K562 (cell line): ENCODE measurements around the gene C22orf31. TPM values are rescaled to one million over a fixed set of nuclear protein-coding genes. Genes with fewer than 3 reads are reported as not detected.

Experiments used
- ATAC-seq: fragments of 200-7000 bp; cut with Tn5 transposase; 3 replicates; pipeline ENCODE4 v1.9.1; 2020; ENCODE audit warnings: moderate library complexity
- BruUV-seq: library from RNA; stranded (reverse); fragments of 400-500 nt; replicated peaks from 2 replicates; lab custom pipeline; 2021; lab: Mats Ljungman, UMichigan
- CTCF ChIA-PET: fragments of 300-600 bp; formaldehyde crosslinking; extraction: SDS; loops from one replicate; lab custom pipeline; 2021; ENCODE audit warnings: low intra/inter-chr PET ratio; lab: Yijun Ruan, JAX
- POLR2A ChIA-PET: fragments of 300-600, 350-650 bp; sonication (Branson Sonifier 250); formaldehyde crosslinking; extraction: SDS; loops from one replicate; lab custom pipeline; 2021; ENCODE audit warnings: antibody characterized with exemption, inconsistent platforms; lab: Yijun Ruan, JAX
- DNase-seq, 4 experiments: peaks; one replicate each; pipeline versions ENCODE4 v3.0.0 to v3.0.0-alpha.2; 2011 to 2018; ENCODE audit warnings: low spot score in 3 of 4, mixed read lengths in 3 of 4; ENCODE audit errors: extremely low read depth in 1 of 4
- FAIRE-seq: peaks from 2 replicates; lab custom pipeline; 2011; peaks lifted over from hg19 to GRCh38; lab: Jason Lieb, UNC
- H2AFZ ChIP-seq: 2 replicates; pipeline ENCODE4 v1.6.0; 2011; ENCODE audit warnings: low read depth, low read length, control low read depth, inconsistent platforms
- H3K27ac ChIP-seq: fragments of 200-600 bp; 3 replicates; pipeline ENCODE4 v1.8.0; 2011; ENCODE audit warnings: low read depth, mild to moderate bottlenecking, control low read depth, inconsistent platforms, low read length, moderate library complexity, mixed read lengths; ENCODE audit errors: extremely low read depth
- H3K27me3 ChIP-seq, 2 experiments: fragments of 300-600 bp in 1 of 2; 2 replicates in 1 of 2; 3 replicates in 1 of 2; pipeline versions ENCODE4 v1.6.0 to v1.8.0; 2011; ENCODE audit warnings: inconsistent platforms in 2 of 2, low read length in 2 of 2, mild to moderate bottlenecking in 1 of 2, mixed read lengths in 1 of 2, moderate library complexity in 1 of 2; ENCODE audit not compliant: control insufficient read depth in 2 of 2, insufficient read depth in 2 of 2
- H3K36me3 ChIP-seq: fragments of 300-600 bp; 3 replicates; pipeline ENCODE4 v1.8.0; 2011; ENCODE audit warnings: mild to moderate bottlenecking, low read length, inconsistent platforms; ENCODE audit not compliant: control insufficient read depth, insufficient read depth
- H3K4me1 ChIP-seq, 2 experiments: fragments of 200-600 bp in 1 of 2; replicated peaks in 1 of 2; 2 replicates in 1 of 2; 3 replicates in 1 of 2; pipeline versions ENCODE4 v1.5.1 to v1.8.0; 2011; ENCODE audit warnings: inconsistent platforms in 2 of 2, low read length in 2 of 2, mild to moderate bottlenecking in 1 of 2, mixed read lengths in 1 of 2, moderate library complexity in 1 of 2; ENCODE audit not compliant: control insufficient read depth in 2 of 2, insufficient read depth in 2 of 2
- H3K4me2 ChIP-seq: 2 replicates; pipeline ENCODE4 v1.6.1; 2011; ENCODE audit warnings: low read length, control low read depth, inconsistent platforms, mixed read lengths; ENCODE audit not compliant: insufficient read depth
- H3K4me3 ChIP-seq: fragments of 200-600 bp; sonication (generic), shearing (Covaris generic); 2 replicates; pipeline ENCODE4 v1.5.1; 2016; ENCODE audit warnings: control low read depth, inconsistent platforms
- H3K79me2 ChIP-seq: fragments of 200-600 bp; 3 replicates; pipeline ENCODE4 v1.8.0; 2011; ENCODE audit warnings: low read length, inconsistent platforms; ENCODE audit not compliant: control insufficient read depth, insufficient read depth
- H3K9ac ChIP-seq, 2 experiments: 2 replicates each; pipeline versions ENCODE4 v1.6.0 to v1.6.1; 2011; ENCODE audit warnings: low read depth in 2 of 2, low read length in 2 of 2, control low read depth in 1 of 2, inconsistent platforms in 1 of 2, mild to moderate bottlenecking in 1 of 2, mixed read lengths in 1 of 2; ENCODE audit not compliant: insufficient read depth in 1 of 2
- H3K9me1 ChIP-seq: one replicate; pipeline ENCODE4 v1.6.0; 2011; ENCODE audit warnings: inconsistent platforms, mild to moderate bottlenecking, low read length, moderate library complexity; ENCODE audit not compliant: control insufficient read depth, insufficient read depth
- H3K9me3 ChIP-seq: replicated peaks from 2 replicates; pipeline ENCODE4 v1.5.1; 2011; ENCODE audit warnings: low read depth, low read length, inconsistent platforms; ENCODE audit not compliant: control insufficient read depth, insufficient read depth
- H4K20me1 ChIP-seq: replicated peaks from 2 replicates; pipeline ENCODE4 v1.6.1; 2011; ENCODE audit warnings: low read length, inconsistent platforms, mixed read lengths; ENCODE audit not compliant: control insufficient read depth, insufficient read depth
- ATF6 ChIP-seq: sonication (generic); formaldehyde crosslinking; IDR thresholded peaks from 2 replicates; pipeline ENCODE4 v1.4.0; 2020; ENCODE audit warnings: mild to moderate bottlenecking, missing genetic modification reagents
- PRMT5 ChIP-seq: sonication (generic); formaldehyde crosslinking; IDR thresholded peaks from 2 replicates; pipeline ENCODE4 v1.5.0; 2020; ENCODE audit warnings: missing genetic modification reagents
- PRPF4 ChIP-seq: fragments of 200-400 bp; formaldehyde crosslinking; IDR thresholded peaks from one replicate; pipeline ENCODE4 v1.6.1; 2017; ENCODE audit warnings: low read length, low read depth, mild to moderate bottlenecking; ENCODE audit not compliant: insufficient read depth, poor library complexity, severe bottlenecking
- U2AF2 ChIP-seq: fragments of 200-400 bp; formaldehyde crosslinking; optimal IDR thresholded peaks from 2 replicates; pipeline ENCODE3; 2017; ENCODE audit warnings: low read depth, mild to moderate bottlenecking, low read length
- ZFP36 ChIP-seq: fragments of 150-350 bp; IDR thresholded peaks from 2 replicates; pipeline ENCODE4 v1.6.1; 2018; ENCODE audit warnings: low read length, low read depth; ENCODE audit not compliant: partially characterized antibody
- WGBS: fragments of 100-300 bp; shearing (Covaris generic); methylation state at CpG from one replicate; pipeline ENCODE4 v1.1.6; 2016; ENCODE audit warnings: low coverage, mixed read lengths; ENCODE audit not compliant: insufficient coverage; ENCODE audit errors: missing lambda C conversion rate; 5-methylcytosine and 5-hydroxymethylcytosine counted together
- in situ Hi-C: fragments of 300-500 bp; cut with MboI; formaldehyde crosslinking; loops from 4 replicates; pipeline ENCODE4 v1.15.0; 2018; ENCODE audit warnings: inconsistent platforms, mixed read lengths
- intact Hi-C: fragments of 100-400 bp; cut with micrococcal nuclease; formaldehyde crosslinking; loops from 2 replicates; pipeline ENCODE4 v1.14.2; 2022
- polyA plus RNA-seq, 8 experiments: library from polyadenylated mRNA; depleted of rRNA in 4 of 8; stranded (reverse) in 5 of 8; unstranded in 3 of 8; fragments of >200 nt; fragmentation: Nextera tagmentation in 2 of 8; fragmentation: Illumina TruSeq in 1 of 8; extraction: Ambion mirVana in 2 of 8; extraction: Trizol in 1 of 8; gene quantifications; 2 replicates each; pipeline versions ENCODE4 v1.2.1 to v1.2.3, GENCODE V29; 2011 to 2014; ENCODE audit warnings: inconsistent platforms in 1 of 8, missing spikeins in 1 of 8
- total RNA-seq, 7 experiments: library from RNA; depleted of rRNA in 6 of 7; stranded (reverse); fragments of >200 nt in 6 of 7; fragmentation: Illumina TruSeq in 2 of 7; extraction: Trizol in 2 of 7; gene quantifications; 2 replicates each; pipeline versions ENCODE4 v1.2.1 to v1.2.3, GENCODE V29; 2011 to 2021; ENCODE audit warnings: low replicate concordance in 1 of 7
- TF ChIP-seq, protein P1 (sequence below): sonication (generic); formaldehyde crosslinking; IDR thresholded peaks from 2 replicates; pipeline ENCODE4 v1.8.0; 2022; ENCODE audit warnings: missing genetic modification reagents, mild to moderate bottlenecking, borderline replicate concordance

The C22orf31 gene
- total and polyA plus RNA-seq, 9 of the 15 experiments (the other 6 are each of a cell fraction or from before 2014, with no cell fraction given) = not detected

GRCh38 chr22:29088809-29089208, 27.2 kb upstream of the C22orf31 start:
- ChIA-PET POLR2A (interaction anchor here (0.7 to 1.2 kb wide), 4 partner anchors 9 to 241 kb away, joined by 3 to 5 read pairs (median 4); no protein-coding TSS in a partner anchor), CTCF (no interaction called here)
- peaks cover 0 to 20% of the 10 kb centered on the region in 2 experiments; a peak in 4 of 5 replicates for H3K4me1 ChIP-seq
- intact Hi-C loops = no loop called here
- H3K9me3 ChIP-seq = no peaks in the 10 kb centered on the region
- TF ChIP-seq ATF6 (CRISPR knock-in tag) (no peak), PRMT5 (CRISPR knock-in tag) (no peak), U2AF2 (no peak), ZFP36 (no peak), PRPF4 (no peak)
- TF ChIP-seq, protein P1, sequence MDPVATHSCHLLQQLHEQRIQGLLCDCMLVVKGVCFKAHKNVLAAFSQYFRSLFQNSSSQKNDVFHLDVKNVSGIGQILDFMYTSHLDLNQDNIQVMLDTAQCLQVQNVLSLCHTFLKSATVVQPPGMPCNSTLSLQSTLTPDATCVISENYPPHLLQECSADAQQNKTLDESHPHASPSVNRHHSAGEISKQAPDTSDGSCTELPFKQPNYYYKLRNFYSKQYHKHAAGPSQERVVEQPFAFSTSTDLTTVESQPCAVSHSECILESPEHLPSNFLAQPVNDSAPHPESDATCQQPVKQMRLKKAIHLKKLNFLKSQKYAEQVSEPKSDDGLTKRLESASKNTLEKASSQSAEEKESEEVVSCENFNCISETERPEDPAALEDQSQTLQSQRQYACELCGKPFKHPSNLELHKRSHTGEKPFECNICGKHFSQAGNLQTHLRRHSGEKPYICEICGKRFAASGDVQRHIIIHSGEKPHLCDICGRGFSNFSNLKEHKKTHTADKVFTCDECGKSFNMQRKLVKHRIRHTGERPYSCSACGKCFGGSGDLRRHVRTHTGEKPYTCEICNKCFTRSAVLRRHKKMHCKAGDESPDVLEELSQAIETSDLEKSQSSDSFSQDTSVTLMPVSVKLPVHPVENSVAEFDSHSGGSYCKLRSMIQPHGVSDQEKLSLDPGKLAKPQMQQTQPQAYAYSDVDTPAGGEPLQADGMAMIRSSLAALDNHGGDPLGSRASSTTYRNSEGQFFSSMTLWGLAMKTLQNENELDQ (CRISPR knock-in tag) = no peak
- H3K4me2 ChIP-seq = no peak overlapping the region
- in situ Hi-C loops = no loop called here
- H3K9me1 ChIP-seq = no peaks in the 10 kb centered on the region
- ATAC-seq (0 out of 3 replicates have a peak, but pooled peaks have one; percentile 42), FAIRE-seq (no peak), DNase-seq (no peak)
- H3K27me3 ChIP-seq = no peaks in the 10 kb centered on the region
- BruUV-seq = no TSS peak
- H4K20me1 ChIP-seq = no peaks in the 10 kb centered on the region
- no peaks in the 10 kb centered on the region; the same call in 2 of the 3 replicates for H3K79me2 ChIP-seq
- H2AFZ ChIP-seq = no peak overlapping the region
- 68% methylated on average over 3 of the region's 3 CpGs for WGBS
- H3K36me3 ChIP-seq = no peaks in the 10 kb centered on the region
- H3K4me3 ChIP-seq = no peak overlapping the region
- no peak overlapping the region for H3K27ac ChIP-seq
- H3K9ac ChIP-seq = no peak overlapping the region
